ENCODE data around the gene LDLRAD3. TPM values are rescaled to one million over a fixed set of nuclear protein-coding genes. Genes with fewer than 3 reads are reported as not detected.

The LDLRAD3 gene
- total RNA-seq, 4 donors from 2014 or later, result 0.37 to 43.2 (median 3.7) TPM

GRCh38 chr11:36024716-36025115, 80.9 kb downstream of the LDLRAD3 start:
- no peaks in the 10 kb centered on the region for H3K36me3 ChIP-seq
- no peak for DNase-seq
- intact Hi-C loops (cut with DNase I; ENCODE audit: low total_unique reads), result no loop called here
- H3K4me3 ChIP-seq, result no peak overlapping the region
- H3K4me1 ChIP-seq, result no peaks in the 10 kb centered on the region
- H3K27ac ChIP-seq, result no peak overlapping the region
- TF ChIP-seq POLR2AphosphoS5 (IDR thresholded peaks at IDR 0.05), result no peak
- TF ChIP-seq EP300 (IDR thresholded peaks at IDR 0.05; ENCODE audit: low read depth), result no peak
- no peak for TF ChIP-seq POLR2A (IDR thresholded peaks at IDR 0.05)
- no peak for TF ChIP-seq CTCF (IDR thresholded peaks at IDR 0.05)
- H3K9me3 ChIP-seq, result no peaks in the 10 kb centered on the region
- no peaks in the 10 kb centered on the region for H3K27me3 ChIP-seq
- in situ Hi-C loops (cut with MboI; ENCODE audit: low pct_ligation_motif_present in 1 of 4, low pct_unique_long_range_greater_than_20kb in 1 of 4, low sequenced_read_pairs in 3 of 4), result loop anchor here in 1 of 4 donors (25.0 kb wide), 1 partner anchor 238 kb away; no protein-coding TSS in a partner anchor
- WGBS, 2 donors (ENCODE audit: low coverage in 1 of 2), result 86% methylated on average over 1 of the region's 1 CpG; no CpG with 5 or more reads in 1 of the 2 donors

GRCh38 chr11:36026315-36026968, 82.6 kb downstream of the LDLRAD3 start:
- TF ChIP-seq POLR2AphosphoS5 (IDR thresholded peaks at IDR 0.05) (no peak), EP300 (IDR thresholded peaks at IDR 0.05; ENCODE audit: low read depth) (no peak), POLR2A (IDR thresholded peaks at IDR 0.05) (no peak), CTCF (IDR thresholded peaks at IDR 0.05) (no peak)
- intact Hi-C loops (cut with DNase I; ENCODE audit: low total_unique reads) (no loop called here), in situ Hi-C loops (cut with MboI; ENCODE audit: low pct_ligation_motif_present in 1 of 4, low pct_unique_long_range_greater_than_20kb in 1 of 4, low sequenced_read_pairs in 3 of 4) (loop anchor here in 1 of 4 donors (25.0 kb wide), 1 partner anchor 236 kb away; no protein-coding TSS in a partner anchor)
- H3K27me3 ChIP-seq, result no peaks in the 10 kb centered on the region
- no peaks in the 10 kb centered on the region for H3K4me1 ChIP-seq
- WGBS, 2 donors (ENCODE audit: low coverage in 1 of 2), result 91 to 96% methylated on average over 5 to 6 of the region's 6 CpGs
- H3K36me3 ChIP-seq, result no peaks in the 10 kb centered on the region
- no peak overlapping the region for H3K27ac ChIP-seq
- H3K4me3 ChIP-seq, result no peak overlapping the region
- H3K9me3 ChIP-seq, result no peaks in the 10 kb centered on the region
- no peak for DNase-seq

GRCh38 chr11:36027731-36028130, 83.9 kb downstream of the LDLRAD3 start:
- no peaks in the 10 kb centered on the region for H3K27me3 ChIP-seq
- no peaks in the 10 kb centered on the region for H3K9me3 ChIP-seq
- H3K36me3 ChIP-seq, result no peaks in the 10 kb centered on the region
- H3K27ac ChIP-seq, result no peak overlapping the region
- in situ Hi-C loops (cut with MboI; ENCODE audit: low pct_ligation_motif_present in 1 of 4, low pct_unique_long_range_greater_than_20kb in 1 of 4, low sequenced_read_pairs in 3 of 4) (loop anchor here in 1 of 4 donors (25.0 kb wide), 1 partner anchor 235 kb away; no protein-coding TSS in a partner anchor), intact Hi-C loops (cut with DNase I; ENCODE audit: low total_unique reads) (loop anchor here (2.0 kb wide), 1 partner anchor 57 kb away; no protein-coding TSS in a partner anchor)
- H3K4me3 ChIP-seq, result no peak overlapping the region
- no peaks in the 10 kb centered on the region for H3K4me1 ChIP-seq
- WGBS, 2 donors (ENCODE audit: low coverage in 1 of 2), result 62% methylated on average over 4 of the region's 4 CpGs; no CpG with 5 or more reads in 1 of the 2 donors
- TF ChIP-seq POLR2A (IDR thresholded peaks at IDR 0.05), result no peak
- no peak for TF ChIP-seq POLR2AphosphoS5 (IDR thresholded peaks at IDR 0.05)
- TF ChIP-seq EP300 (IDR thresholded peaks at IDR 0.05; ENCODE audit: low read depth), result no peak
- DNase-seq, result no peak

- in situ Hi-C loops (cut with MboI; ENCODE audit: low pct_ligation_motif_present in 1 of 4, low pct_unique_long_range_greater_than_20kb in 1 of 4, low sequenced_read_pairs in 3 of 4) (loop anchor here in 1 of 4 donors (25.0 kb wide), 1 partner anchor 233 kb away; no protein-coding TSS in a partner anchor), intact Hi-C loops (cut with DNase I; ENCODE audit: low total_unique reads) (loop anchor here (2.0 kb wide), 1 partner anchor 59 kb away; no protein-coding TSS in a partner anchor)
- TF ChIP-seq POLR2A (IDR thresholded peaks at IDR 0.05), result no peak
- TF ChIP-seq CTCF (IDR thresholded peaks at IDR 0.05), result no peak
- no peak for TF ChIP-seq EP300 (IDR thresholded peaks at IDR 0.05; ENCODE audit: low read depth)
- no peak for TF ChIP-seq POLR2AphosphoS5 (IDR thresholded peaks at IDR 0.05)
- H3K4me1 ChIP-seq, result no peaks in the 10 kb centered on the region
- H3K36me3 ChIP-seq, result no peaks in the 10 kb centered on the region
- DNase-seq, result no peak
- H3K4me3 ChIP-seq, result no peak overlapping the region
- no peaks in the 10 kb centered on the region for H3K9me3 ChIP-seq
- H3K27ac ChIP-seq, result no peak overlapping the region
- 93 to 100% methylated on average over 3 to 4 of the region's 4 CpGs for WGBS, 2 donors (ENCODE audit: low coverage in 1 of 2)
- no peaks in the 10 kb centered on the region for H3K27me3 ChIP-seq
Observed at GRCh38 chr11:36029616-36030015, 85.8 kb downstream of the LDLRAD3 start.
